GM23248 (cell line): Measurements from ENCODE around the gene MAGEB3. TPM values are rescaled to one million over a fixed set of nuclear protein-coding genes. Genes with fewer than 3 reads are reported as not detected.

Experiments used
- DNase-seq: peaks from one replicate; pipeline ENCODE4 v3.0.0-alpha.2; 2015
- H2AFZ ChIP-seq: fragments of 200-600 bp; sonication (generic); 2 replicates; pipeline ENCODE4 v1.6.1; 2016; ENCODE audit warnings: antibody characterized with exemption
- H3F3A ChIP-seq: fragments of 200-600 bp; sonication (generic); 2 replicates; pipeline ENCODE4 v1.6.1; 2016; ENCODE audit warnings: mild to moderate bottlenecking, antibody characterized with exemption, mixed run types; ENCODE audit not compliant: insufficient read depth
- H3K27ac ChIP-seq: fragments of 200-600 bp; sonication (generic); 2 replicates; pipeline ENCODE4 v1.5.1; 2016; ENCODE audit warnings: mild to moderate bottlenecking
- H3K27me3 ChIP-seq: fragments of 200-600 bp; sonication (generic); replicated peaks from 2 replicates; pipeline ENCODE4 v1.6.1; 2016; ENCODE audit warnings: mild to moderate bottlenecking; ENCODE audit not compliant: insufficient read depth
- H3K36me3 ChIP-seq: fragments of 200-600 bp; sonication (generic); 2 replicates; pipeline ENCODE4 v1.6.1; 2016; ENCODE audit warnings: low read depth, mild to moderate bottlenecking
- H3K4me1 ChIP-seq: fragments of 200-600 bp; sonication (generic); 2 replicates; pipeline ENCODE4 v1.6.1; 2016; ENCODE audit warnings: mild to moderate bottlenecking; ENCODE audit not compliant: insufficient read depth
- H3K4me2 ChIP-seq: fragments of 200-600 bp; sonication (generic); one replicate; pipeline ENCODE4 v1.6.1; 2016; ENCODE audit warnings: mild to moderate bottlenecking; ENCODE audit not compliant: unreplicated experiment
- H3K4me3 ChIP-seq: fragments of 200-600 bp; sonication (generic); 2 replicates; pipeline ENCODE4 v1.5.1; 2016; ENCODE audit warnings: mild to moderate bottlenecking
- H3K79me2 ChIP-seq: fragments of 200-600 bp; sonication (generic); 2 replicates; pipeline ENCODE4 v1.6.1; 2016; ENCODE audit warnings: mild to moderate bottlenecking; ENCODE audit not compliant: insufficient read depth
- H3K9ac ChIP-seq: fragments of 200-600 bp; sonication (generic); 2 replicates; pipeline ENCODE4 v1.6.1; 2016; ENCODE audit warnings: mild to moderate bottlenecking
- H3K9me2 ChIP-seq: fragments of 200-600 bp; sonication (generic); 2 replicates; pipeline ENCODE4 v1.6.1; 2016; ENCODE audit warnings: mixed run types, mild to moderate bottlenecking, moderate library complexity; ENCODE audit not compliant: insufficient read depth
- H3K9me3 ChIP-seq: fragments of 200-600 bp; sonication (generic); one replicate; pipeline ENCODE4 v1.6.1; 2017; ENCODE audit warnings: low read depth
- H4K20me1 ChIP-seq: fragments of 200-600 bp; sonication (generic); 2 replicates; pipeline ENCODE4 v1.6.0; 2016; ENCODE audit not compliant: insufficient read depth
- EZH2 ChIP-seq: fragments of 200-600 bp; sonication (generic); IDR thresholded peaks from 2 replicates; pipeline ENCODE4 v1.6.1; 2018; ENCODE audit warnings: antibody characterized with exemption, mild to moderate bottlenecking; ENCODE audit not compliant: insufficient read depth, poor library complexity, severe bottlenecking
- EZH2phosphoT487 ChIP-seq: fragments of 200-600 bp; sonication (generic); IDR thresholded peaks from 2 replicates; pipeline ENCODE4 v1.6.1; 2018; ENCODE audit warnings: antibody characterized with exemption, moderate library complexity, mild to moderate bottlenecking, low read depth; ENCODE audit not compliant: insufficient read depth
- WGBS, 2 experiments: methylation state at CpG; one replicate each; pipeline ENCODE4 v1.1.6; 2015 to 2017; ENCODE audit warnings: low lambda C conversion rate in 2 of 2, low coverage in 1 of 2; ENCODE audit errors: missing lambda C conversion rate in 2 of 2; 5-methylcytosine and 5-hydroxymethylcytosine counted together
- in situ Hi-C: fragments of 300-500 bp; cut with MboI; formaldehyde crosslinking; loops from 2 replicates; pipeline ENCODE4 v1.15.0; 2020
- polyA plus RNA-seq: library from polyadenylated mRNA; unstranded; fragments of >200 nt; fragmentation: Nextera tagmentation; extraction: Ambion mirVana; gene quantifications from 2 replicates; pipeline ENCODE4 v1.2.1, GENCODE V29; 2016
- total RNA-seq: library from RNA; depleted of rRNA; stranded (reverse); fragments of >200 nt; shearing (Covaris generic); gene quantifications from 2 replicates; pipeline ENCODE4 v1.2.3, GENCODE V29; 2014; rRNA removed

MAGEB3 gene
- total and polyA plus RNA-seq, 2 experiments from 2014 or later = not detected

- Histone ChIP-seq H3K27ac (no peak overlapping the region), H3K9ac (no peak overlapping the region), H3K4me3 (no peak overlapping the region), H3K27me3 (no peaks in the 10 kb centered on the region), H3K9me3 (no peaks in the 10 kb centered on the region), H3K4me1 (peaks cover 25% of the 10 kb centered on the region), H3K79me2 (no peaks in the 10 kb centered on the region), H4K20me1 (no peaks in the 10 kb centered on the region), H3F3A (peaks cover 20% of the 10 kb centered on the region), H3K9me2 (no peaks in the 10 kb centered on the region), H3K36me3 (no peaks in the 10 kb centered on the region), H2AFZ (no peak overlapping the region), H3K4me2 (no peak overlapping the region)
- no peak for DNase-seq
- TF ChIP-seq EZH2 = no peak
- TF ChIP-seq EZH2phosphoT487 = no peak
- 84 to 90% methylated on average over 1 of the region's 1 CpG for WGBS, 2 experiments
- in situ Hi-C loops = loop anchor here (25.0 kb wide), 1 partner anchor 432 kb away; no protein-coding TSS in a partner anchor
Measured at GRCh38 chrX:30280428-30280827, 50.0 kb downstream of the MAGEB3 start.

GRCh38 chrX:30282527-30282926 lies 52.1 kb downstream of the MAGEB3 start:
- in situ Hi-C loops = loop anchor here (25.0 kb wide), 1 partner anchor 430 kb away; no protein-coding TSS in a partner anchor
- no peaks in the 10 kb centered on the region for H3K9me2 ChIP-seq
- H3K9ac ChIP-seq = peak overlapping the region; percentile 59; the same call in 1 of the 2 replicates
- H3K27ac ChIP-seq = peak overlapping the region; percentile 96
- no peaks in the 10 kb centered on the region for H3K79me2 ChIP-seq
- no peak overlapping the region for H2AFZ ChIP-seq
- H3K9me3 ChIP-seq = no peaks in the 10 kb centered on the region
- no peaks in the 10 kb centered on the region for H3K27me3 ChIP-seq
- DNase-seq = peak; percentile 23
- H3K36me3 ChIP-seq = no peaks in the 10 kb centered on the region
- TF ChIP-seq EZH2 = no peak
- TF ChIP-seq EZH2phosphoT487 = no peak
- H3K4me3 ChIP-seq = no peak overlapping the region
- H3F3A ChIP-seq = peaks cover 20% of the 10 kb centered on the region
- H4K20me1 ChIP-seq = no peaks in the 10 kb centered on the region
- H3K4me2 ChIP-seq = peak overlapping the region; percentile 42
- H3K4me1 ChIP-seq = peaks cover 25% of the 10 kb centered on the region

- Histone ChIP-seq H3K9ac (peak overlapping the region; percentile 75), H3K36me3 (no peaks in the 10 kb centered on the region), H3K4me2 (peak overlapping the region; percentile 57), H3K9me2 (no peaks in the 10 kb centered on the region), H2AFZ (peak overlapping the region; percentile 58; the same call in 1 of the 2 replicates), H4K20me1 (no peaks in the 10 kb centered on the region), H3K27ac (peak overlapping the region; percentile 96), H3K4me1 (peaks cover 25% of the 10 kb centered on the region), H3K9me3 (no peaks in the 10 kb centered on the region), H3K27me3 (no peaks in the 10 kb centered on the region), H3F3A (peaks cover 20% of the 10 kb centered on the region), H3K4me3 (peak overlapping the region; percentile 57), H3K79me2 (no peaks in the 10 kb centered on the region)
- in situ Hi-C loops = loop anchor here (25.0 kb wide), 1 partner anchor 429 kb away; no protein-coding TSS in a partner anchor
- TF ChIP-seq EZH2 (no peak), EZH2phosphoT487 (no peak)
- DNase-seq = peak; percentile 85
- WGBS, 2 experiments = 11 to 25% methylated on average over 3 of the region's 3 CpGs
Measured at GRCh38 chrX:30283456-30284200, 53.2 kb downstream of the MAGEB3 start.

Other genes with a start within 250 kb of the MAGEB3 start
- not detected in 2 replicates for gene MAGEB2, start 15.1 kb upstream of the MAGEB3 start, total RNA-seq
- gene MAGEB2, start 15.1 kb upstream of the MAGEB3 start, polyA plus RNA-seq = not detected in 2 replicates
- gene MAGEB4, start 11.3 kb downstream of the MAGEB3 start, total RNA-seq = not detected in 2 replicates
- not detected in 2 replicates for gene MAGEB4, start 11.3 kb downstream of the MAGEB3 start, polyA plus RNA-seq
- gene MAGEB1, start 16.5 kb downstream of the MAGEB3 start, total RNA-seq = not detected in 2 replicates
- not detected in 2 replicates for gene MAGEB1, start 16.5 kb downstream of the MAGEB3 start, polyA plus RNA-seq
- not detected in 2 replicates for gene NR0B1, start 78.7 kb downstream of the MAGEB3 start, total RNA-seq
- gene NR0B1, start 78.7 kb downstream of the MAGEB3 start, polyA plus RNA-seq = 0.15 TPM in 1 of 2 replicates, not detected in the other